BE2C (cell line): ENCODE results near the gene CRADD.
"Not testable (repeated sequence)": the region's sequence is repeated elsewhere in the genome, so short reads cannot be mapped to it uniquely, and the experiment has no call there.

ENCODE experiments used
- DNase-seq: peaks from one replicate; pipeline ENCODE4 v3.0.0-alpha.2; 2020
- H3K27me3 ChIP-seq: fragments of 250-450 bp; sonication (Bioruptor Pico); 2 replicates; pipeline ENCODE4 v1.5.1; 2020; ENCODE audit warnings: mild to moderate bottlenecking
- H3K36me3 ChIP-seq: fragments of 250-450 bp; sonication (Bioruptor Pico); 2 replicates; pipeline ENCODE4 v1.5.1; 2020; ENCODE audit warnings: mild to moderate bottlenecking
- H3K4me1 ChIP-seq: fragments of 250-450 bp; sonication (Bioruptor Pico); 2 replicates; pipeline ENCODE4 v1.5.1; 2020
- H3K4me3 ChIP-seq: 2 replicates; pipeline ENCODE4 v1.5.1; 2011; ENCODE audit warnings: low read depth, low read length
- H3K9me3 ChIP-seq: fragments of 250-450 bp; sonication (Bioruptor Pico); 2 replicates; pipeline ENCODE4 v1.5.1; 2020
- TF ChIP-seq, protein P1 (sequence below): IDR thresholded peaks from 2 replicates; pipeline ENCODE4 v1.5.1; 2012; ENCODE audit warnings: mild to moderate bottlenecking, low read depth, low read length

Gene CRADD

DNA sequence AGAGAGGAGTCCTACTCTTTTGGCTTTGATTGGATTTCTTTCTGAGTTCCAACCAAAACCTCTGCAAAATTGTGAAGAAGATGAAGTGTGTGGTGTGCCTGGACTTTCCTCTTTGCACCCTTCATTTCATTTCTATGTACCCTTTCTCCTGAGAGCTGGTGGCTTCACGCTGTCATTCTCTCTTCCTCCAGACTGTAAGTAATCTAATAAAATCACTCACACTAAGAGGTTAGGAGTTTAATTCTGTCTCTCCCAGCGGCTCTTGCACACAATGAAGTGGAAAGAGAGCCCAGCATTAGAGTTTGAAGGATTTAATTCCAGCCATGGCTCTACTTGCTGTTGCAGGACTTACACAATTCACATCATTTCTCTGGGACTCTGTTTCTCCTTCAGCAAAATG is 37.8 kb upstream of the CRADD start:
- no peaks in the 10 kb centered on the region for H3K9me3 ChIP-seq
- DNase-seq, result no peak
- H3K4me3 ChIP-seq, result no peak overlapping the region
- no peaks in the 10 kb centered on the region for H3K4me1 ChIP-seq
- TF ChIP-seq, protein P1, sequence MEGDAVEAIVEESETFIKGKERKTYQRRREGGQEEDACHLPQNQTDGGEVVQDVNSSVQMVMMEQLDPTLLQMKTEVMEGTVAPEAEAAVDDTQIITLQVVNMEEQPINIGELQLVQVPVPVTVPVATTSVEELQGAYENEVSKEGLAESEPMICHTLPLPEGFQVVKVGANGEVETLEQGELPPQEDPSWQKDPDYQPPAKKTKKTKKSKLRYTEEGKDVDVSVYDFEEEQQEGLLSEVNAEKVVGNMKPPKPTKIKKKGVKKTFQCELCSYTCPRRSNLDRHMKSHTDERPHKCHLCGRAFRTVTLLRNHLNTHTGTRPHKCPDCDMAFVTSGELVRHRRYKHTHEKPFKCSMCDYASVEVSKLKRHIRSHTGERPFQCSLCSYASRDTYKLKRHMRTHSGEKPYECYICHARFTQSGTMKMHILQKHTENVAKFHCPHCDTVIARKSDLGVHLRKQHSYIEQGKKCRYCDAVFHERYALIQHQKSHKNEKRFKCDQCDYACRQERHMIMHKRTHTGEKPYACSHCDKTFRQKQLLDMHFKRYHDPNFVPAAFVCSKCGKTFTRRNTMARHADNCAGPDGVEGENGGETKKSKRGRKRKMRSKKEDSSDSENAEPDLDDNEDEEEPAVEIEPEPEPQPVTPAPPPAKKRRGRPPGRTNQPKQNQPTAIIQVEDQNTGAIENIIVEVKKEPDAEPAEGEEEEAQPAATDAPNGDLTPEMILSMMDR, result no peak
- H3K36me3 ChIP-seq, result no peaks in the 10 kb centered on the region
- H3K27me3 ChIP-seq, result no peaks in the 10 kb centered on the region; the same call in 1 of the 2 replicates

DNA sequence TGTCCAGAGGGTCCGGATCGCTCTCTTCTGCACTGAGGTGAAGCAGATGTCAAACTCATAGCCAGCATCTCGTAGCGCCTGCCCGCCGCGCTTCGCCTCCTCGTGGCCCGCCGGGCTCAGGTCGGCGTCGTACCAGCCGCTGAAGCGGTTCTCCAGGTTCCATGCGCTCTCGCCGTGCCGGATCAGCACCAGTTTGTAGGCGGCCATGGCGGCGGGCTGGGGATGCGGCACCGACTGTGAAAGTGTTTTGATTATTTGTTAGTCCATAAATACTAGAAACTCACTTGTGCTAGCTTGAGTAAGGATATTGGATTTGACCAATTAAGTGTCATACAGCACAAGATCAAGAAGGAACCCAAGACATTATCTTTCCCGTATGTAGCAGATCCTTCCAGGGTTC is 35.8 kb upstream of the CRADD start:
- DNase-seq, H3K36me3 ChIP-seq, H3K4me1 ChIP-seq, H3K27me3 ChIP-seq, H3K9me3 ChIP-seq, H3K4me3 ChIP-seq: not testable (repeated sequence)

DNA sequence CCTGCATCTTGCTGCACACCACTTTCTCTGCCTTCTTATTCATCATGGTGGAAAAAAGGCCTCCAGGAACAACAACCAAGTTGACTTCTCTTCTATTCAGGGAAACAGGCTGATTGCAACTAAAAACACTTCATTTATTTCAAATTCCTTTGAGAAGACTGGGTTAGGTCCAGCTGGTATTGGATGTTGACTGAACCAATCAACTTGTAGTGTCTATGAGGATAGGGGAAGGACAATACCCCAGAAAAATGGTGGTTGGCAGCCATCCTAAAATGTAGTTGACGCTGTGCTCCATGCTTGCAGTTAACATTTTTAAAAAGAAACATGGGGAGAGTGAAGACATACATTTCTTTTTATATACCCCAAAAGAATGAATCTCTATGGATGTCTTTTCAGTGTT is 34.4 kb upstream of the CRADD start:
- peaks cover 4% of the 10 kb centered on the region for H3K27me3 ChIP-seq
- no peak for DNase-seq
- H3K36me3 ChIP-seq, result no peaks in the 10 kb centered on the region
- no peaks in the 10 kb centered on the region for H3K4me1 ChIP-seq
- TF ChIP-seq, protein P1, result no peak
- H3K4me3 ChIP-seq, result no peak overlapping the region
- H3K9me3 ChIP-seq, result no peaks in the 10 kb centered on the region

DNA sequence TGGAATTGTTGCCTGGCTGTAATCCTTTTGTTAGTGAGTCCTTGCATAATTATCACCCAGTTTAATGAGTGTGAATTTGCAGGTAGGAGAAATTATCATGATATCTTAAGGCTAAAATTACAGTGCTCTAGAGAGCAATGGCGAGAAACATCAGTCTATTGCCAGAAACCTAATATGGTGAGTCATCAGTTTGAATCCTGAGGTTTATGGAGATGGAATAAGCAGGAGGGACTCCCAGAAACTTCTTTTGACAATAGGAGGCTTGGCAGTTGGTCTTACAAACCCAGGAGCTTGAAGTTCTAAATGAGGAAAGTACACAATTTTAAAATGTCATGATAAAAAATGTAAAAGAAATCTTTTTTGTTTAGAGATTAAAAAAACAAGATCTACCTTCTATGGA is 31.5 kb upstream of the CRADD start:
- DNase-seq, result no peak

DNA sequence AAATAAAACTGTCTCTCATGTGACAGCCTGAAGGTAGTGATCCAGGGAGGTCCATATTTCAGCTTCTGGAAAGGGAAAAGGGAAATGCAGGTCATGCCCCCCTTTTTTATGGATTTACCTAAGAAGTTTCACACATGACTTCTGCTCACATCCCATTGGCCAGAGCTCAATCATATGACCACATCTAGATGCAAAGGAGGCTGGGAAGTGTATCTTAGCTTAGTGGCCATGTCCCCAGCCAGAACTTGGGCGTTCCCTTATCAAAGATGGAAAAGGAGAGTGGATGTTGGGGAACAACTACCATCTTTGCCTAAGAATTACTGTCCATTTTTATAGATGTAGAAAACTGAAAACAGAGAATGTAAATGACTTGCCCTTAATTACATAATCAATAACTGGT is 26.5 kb upstream of the CRADD start:
- no peaks in the 10 kb centered on the region; the same call in 1 of the 2 replicates for H3K27me3 ChIP-seq
- no peaks in the 10 kb centered on the region for H3K4me1 ChIP-seq
- no peaks in the 10 kb centered on the region for H3K36me3 ChIP-seq

More for the DNA sequence above, 31.5 kb upstream of the CRADD start:
- Histone ChIP-seq H3K4me1 (no peaks in the 10 kb centered on the region), H3K4me3 (no peak overlapping the region), H3K9me3 (no peaks in the 10 kb centered on the region), H3K36me3 (no peaks in the 10 kb centered on the region), H3K27me3 (peaks cover 4% of the 10 kb centered on the region)
- TF ChIP-seq, protein P1, result no peak

DNA sequence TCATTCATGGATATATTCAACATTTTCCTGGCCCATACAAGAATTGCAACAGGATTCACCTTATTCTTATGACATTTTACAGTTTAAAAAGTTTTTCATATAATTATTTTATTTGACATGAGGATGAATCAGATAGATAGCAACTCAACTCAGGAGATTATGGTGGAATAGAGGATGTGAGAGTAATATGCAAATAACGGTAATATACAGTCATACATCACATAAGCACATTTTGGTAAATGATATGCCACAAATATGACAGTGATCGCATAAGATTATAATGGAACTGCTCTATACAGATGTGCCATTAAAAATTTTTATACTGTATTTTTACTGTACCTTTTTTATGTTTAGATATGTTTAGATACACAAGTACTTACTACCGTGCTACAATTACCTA is 24.1 kb upstream of the CRADD start:
- Histone ChIP-seq H3K36me3 (no peaks in the 10 kb centered on the region), H3K27me3 (no peaks in the 10 kb centered on the region; the same call in 1 of the 2 replicates), H3K9me3 (no peaks in the 10 kb centered on the region), H3K4me3 (no peak overlapping the region), H3K4me1 (no peaks in the 10 kb centered on the region)
- no peak for DNase-seq
- TF ChIP-seq, protein P1, result no peak

More for the DNA sequence above, 26.5 kb upstream of the CRADD start:
- TF ChIP-seq, protein P1, result no peak
- no peak for DNase-seq
- no peak overlapping the region for H3K4me3 ChIP-seq
- H3K9me3 ChIP-seq, result no peaks in the 10 kb centered on the region

DNA sequence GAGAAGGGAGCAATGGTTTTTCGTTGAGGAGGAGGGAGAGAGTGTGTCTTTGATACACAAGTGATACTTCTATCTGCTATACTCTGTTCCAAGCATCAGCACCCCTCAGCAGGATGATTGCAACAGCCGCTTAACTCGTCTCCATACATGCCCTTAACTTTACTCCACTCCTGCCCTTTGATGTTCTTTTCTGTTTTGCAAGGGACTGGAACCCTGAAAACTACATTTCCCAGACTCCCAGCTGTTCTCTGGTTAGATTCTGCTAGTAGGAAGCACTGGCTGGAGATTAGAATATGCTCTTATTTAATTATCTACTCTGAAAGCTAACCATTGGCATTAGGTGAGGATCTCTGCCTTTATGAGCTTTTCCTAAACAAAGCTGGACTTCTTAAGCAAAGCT is 23.5 kb upstream of the CRADD start:
- Histone ChIP-seq H3K27me3 (no peaks in the 10 kb centered on the region; the same call in 1 of the 2 replicates), H3K36me3 (no peaks in the 10 kb centered on the region), H3K9me3 (no peaks in the 10 kb centered on the region), H3K4me1 (no peaks in the 10 kb centered on the region), H3K4me3 (no peak overlapping the region)
- TF ChIP-seq, protein P1, result no peak
- DNase-seq, result no peak
